ENCODE results near the gene SLC38A2.

DNA sequence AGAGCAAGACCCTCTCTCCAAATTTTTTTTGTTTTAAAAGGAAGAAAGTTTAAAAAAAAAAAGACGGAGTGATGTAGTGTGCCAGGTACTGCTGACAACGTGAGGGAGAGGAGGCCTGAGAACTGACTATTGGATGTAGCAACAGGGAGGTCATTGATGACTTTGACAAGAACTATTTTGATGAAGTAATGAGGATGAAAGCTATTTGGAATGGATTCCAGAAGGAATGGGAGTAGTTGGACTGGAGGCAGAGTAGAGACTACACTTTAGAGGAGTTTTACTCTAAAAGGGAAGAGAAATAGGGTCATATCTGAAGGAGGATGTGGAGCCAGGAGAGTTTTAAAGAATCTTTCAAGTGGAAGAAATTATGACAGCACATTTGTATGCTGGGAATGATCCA, 27.8 kb upstream of the SLC38A2 start:
- TF ChIP-seq POLR2AphosphoS5 (IDR thresholded peaks at IDR 0.05) = no peak
- TF ChIP-seq, protein P1, sequence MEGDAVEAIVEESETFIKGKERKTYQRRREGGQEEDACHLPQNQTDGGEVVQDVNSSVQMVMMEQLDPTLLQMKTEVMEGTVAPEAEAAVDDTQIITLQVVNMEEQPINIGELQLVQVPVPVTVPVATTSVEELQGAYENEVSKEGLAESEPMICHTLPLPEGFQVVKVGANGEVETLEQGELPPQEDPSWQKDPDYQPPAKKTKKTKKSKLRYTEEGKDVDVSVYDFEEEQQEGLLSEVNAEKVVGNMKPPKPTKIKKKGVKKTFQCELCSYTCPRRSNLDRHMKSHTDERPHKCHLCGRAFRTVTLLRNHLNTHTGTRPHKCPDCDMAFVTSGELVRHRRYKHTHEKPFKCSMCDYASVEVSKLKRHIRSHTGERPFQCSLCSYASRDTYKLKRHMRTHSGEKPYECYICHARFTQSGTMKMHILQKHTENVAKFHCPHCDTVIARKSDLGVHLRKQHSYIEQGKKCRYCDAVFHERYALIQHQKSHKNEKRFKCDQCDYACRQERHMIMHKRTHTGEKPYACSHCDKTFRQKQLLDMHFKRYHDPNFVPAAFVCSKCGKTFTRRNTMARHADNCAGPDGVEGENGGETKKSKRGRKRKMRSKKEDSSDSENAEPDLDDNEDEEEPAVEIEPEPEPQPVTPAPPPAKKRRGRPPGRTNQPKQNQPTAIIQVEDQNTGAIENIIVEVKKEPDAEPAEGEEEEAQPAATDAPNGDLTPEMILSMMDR (IDR thresholded peaks at IDR 0.05) = no peak

Data from prostate gland (tissue), 2 donors.